NCI-H524 treated with DMSO at 0.1 percent for 48 hours (cell line): ENCODE results near the gene DIP2C.
"Not testable (repeated sequence)": the region's sequence is repeated elsewhere in the genome, so short reads cannot be mapped to it uniquely, and the experiment has no call there.

Experiments
- DNase-seq: peaks from one replicate; lab custom pipeline; 2025; lab: John Stamatoyannopoulos, UW

DIP2C gene

DNA sequence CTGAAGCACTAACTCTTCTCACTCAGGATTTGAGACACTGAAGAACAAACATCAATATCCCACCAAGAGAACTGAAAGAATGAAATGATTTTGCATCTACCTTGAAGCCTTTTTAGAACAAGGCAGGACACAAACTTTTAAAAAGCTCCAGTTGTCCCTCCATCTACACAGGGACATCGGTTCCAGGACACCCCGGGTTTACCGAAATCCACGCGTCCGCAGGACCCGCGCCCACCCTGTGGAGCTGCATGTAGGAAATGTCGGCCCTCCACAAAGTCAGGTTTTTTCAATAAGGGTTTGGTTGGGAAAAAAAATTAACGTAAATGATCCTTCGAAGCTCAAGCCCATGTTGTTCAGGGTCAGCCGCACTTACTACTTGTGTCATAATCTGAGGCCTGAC is 94.0 kb downstream of the DIP2C start:
- no peak for DNase-seq

DNA sequence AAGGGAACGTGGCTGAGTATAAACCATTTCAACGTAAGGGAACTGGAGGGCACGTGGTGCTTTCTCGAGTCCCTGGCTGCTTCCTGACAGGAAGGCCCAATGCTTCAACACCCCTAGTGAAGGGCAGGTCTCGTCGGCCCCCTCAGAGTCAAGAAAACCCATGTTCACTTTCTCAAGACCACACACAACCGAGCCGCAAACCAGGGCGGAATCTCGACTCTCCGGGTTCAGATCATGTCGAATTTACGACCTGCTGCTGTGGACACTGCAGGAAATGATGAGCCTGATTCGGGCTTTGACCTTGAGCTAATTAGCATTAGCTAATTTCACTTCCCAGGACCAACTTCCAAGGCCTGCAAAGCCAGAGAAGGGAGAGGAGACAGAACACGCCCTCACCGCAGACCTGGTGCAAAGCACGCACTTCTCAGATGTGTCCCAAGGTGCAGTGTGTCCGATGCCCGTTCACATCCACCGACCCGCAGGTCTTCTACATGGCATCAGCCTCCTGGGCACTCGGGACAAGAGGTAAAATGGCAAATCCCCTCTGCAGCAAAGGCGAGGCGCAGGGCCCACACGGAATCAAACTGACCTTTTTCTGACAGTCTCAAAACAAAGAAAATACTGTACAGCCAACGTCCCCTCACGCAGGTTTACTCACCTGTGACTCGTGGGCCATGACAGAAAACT is 94.7 kb downstream of the DIP2C start:
- no peak for DNase-seq

DNA sequence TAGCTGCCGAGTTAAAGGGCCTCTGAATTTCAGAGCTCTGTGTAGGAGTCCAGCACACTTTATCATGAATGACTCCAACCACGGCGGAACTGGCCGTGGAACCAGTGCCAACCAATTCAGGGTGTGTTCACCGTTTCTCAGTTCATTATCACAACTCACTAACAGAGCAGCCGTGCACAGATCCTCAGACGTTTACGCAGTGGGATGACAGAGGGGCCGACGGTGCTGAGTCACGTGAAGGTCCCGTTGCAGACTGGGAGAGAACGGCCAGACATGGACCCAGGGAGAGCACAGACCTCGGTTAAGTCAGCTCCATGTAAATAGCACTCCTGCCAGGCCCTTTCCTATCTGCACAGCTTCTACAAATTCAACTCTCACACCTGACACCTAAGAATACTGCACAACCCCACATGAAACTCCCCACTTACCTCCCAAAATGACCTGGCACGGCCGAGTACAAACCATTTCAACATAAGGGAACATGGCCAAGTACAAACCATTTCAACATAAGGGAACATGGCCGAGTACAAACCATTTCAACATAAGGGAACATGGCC is 95.5 kb downstream of the DIP2C start:
- no peak for DNase-seq

DNA sequence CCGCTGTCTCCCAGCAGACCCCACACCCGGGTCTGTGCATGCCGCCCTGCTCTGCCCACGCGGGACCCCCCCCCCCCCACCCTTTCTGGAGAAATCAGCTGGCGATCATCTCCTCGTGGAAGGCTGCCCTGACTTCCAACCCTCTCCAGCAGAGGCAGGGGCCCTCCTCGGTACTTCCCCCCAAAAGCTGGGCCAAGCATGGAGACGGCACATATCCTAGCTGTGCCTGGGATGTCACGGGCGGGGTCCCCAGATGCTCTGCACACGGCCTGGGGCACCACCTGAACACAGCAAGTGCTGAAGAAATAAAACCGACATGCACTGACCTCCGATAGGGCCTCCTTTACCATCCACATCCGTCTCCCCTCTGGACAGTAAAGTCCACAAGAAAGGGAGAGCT is 96.0 kb downstream of the DIP2C start:
- DNase-seq, result no peak

DNA sequence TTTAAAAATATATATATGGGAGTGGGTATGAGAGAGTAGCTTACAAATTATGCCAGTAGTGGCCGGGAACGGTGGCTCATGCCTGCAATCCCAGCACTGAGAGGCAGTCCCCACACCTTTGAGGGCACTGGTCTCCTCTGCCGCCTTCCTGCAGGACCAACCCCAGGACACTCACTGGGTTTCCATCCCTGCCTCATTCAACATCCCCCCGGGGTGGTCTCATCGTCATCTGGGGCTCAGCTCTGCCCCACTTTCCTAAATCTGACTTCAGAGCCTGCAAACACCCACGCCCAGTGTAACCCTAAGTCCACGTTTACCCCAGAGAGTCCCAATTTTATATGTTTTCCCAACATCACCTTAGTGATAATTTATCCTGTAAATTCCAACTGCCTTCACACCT is 96.5 kb downstream of the DIP2C start:
- DNase-seq, result no peak

DNA sequence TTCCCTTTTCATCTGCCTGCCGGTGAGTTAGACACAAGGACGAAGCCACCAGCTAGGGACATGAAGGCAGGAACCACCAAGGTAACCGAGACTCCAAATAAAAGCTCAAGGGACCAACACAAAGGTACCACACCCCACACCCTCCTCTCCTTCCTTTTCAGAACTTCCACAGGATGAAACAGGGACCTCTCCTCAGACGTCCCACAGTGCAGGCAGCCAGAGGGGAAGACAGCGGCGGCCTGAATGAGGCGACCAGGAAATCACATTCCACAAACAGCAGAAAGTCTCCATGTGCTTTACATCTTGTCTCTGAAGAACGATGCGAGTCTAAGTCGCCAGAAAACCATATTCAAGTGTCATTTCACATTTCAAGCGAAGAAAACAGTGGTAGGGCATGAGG is 97.8 kb downstream of the DIP2C start:
- no peak for DNase-seq

DNA sequence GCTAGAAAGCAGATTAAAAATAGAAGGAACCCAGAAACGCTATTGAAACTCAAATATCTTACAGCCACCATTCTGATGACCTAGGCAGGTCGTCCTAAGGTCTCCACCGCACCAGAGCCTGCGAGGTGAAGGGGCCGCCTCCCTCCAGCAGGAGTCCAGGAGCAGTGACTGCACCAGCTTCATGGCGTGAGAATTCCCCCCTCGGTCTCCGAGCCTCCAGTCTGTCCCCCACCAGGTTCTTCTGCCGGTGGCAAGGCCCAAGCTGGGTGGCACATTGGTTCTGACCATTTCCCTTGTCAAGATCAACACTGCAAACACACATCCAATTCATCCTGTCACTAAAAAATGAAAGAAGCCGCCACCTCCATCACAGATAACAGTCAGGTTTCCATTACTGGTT is 98.7 kb downstream of the DIP2C start:
- DNase-seq, result no peak

DNA sequence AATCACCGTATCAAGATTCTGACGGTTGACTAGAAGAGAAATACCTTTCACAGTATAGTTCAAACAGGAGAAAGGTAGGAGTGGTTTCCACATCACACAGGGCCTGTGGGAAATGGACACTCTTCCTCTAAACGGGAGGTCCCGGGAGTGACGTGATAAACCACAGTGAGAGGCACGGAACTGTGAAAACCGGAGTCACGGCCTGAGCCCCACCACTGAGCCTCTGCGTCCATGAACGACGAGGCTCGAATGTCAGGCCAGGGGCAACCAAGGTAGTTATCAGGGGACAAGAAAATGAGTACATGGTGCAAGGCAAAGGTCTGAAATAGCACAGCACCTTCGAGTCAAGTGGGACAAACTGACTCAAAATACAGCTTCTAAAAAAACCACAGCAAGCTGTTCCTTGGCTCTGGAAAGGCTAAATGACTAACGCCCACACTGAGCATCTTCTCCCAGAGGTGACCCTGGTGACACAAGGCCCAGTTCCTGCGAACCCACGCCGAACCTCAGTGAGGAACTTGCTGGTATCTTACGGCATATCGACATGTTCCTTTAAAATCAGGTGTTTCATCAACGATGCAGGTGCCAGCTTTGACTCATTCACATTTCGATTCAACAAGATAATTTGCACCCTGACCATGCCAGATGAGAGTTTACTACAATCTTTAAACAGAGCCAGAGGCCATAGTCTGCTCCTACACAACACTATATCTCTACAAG is 99.3 kb downstream of the DIP2C start:
- DNase-seq, result no peak

DNA sequence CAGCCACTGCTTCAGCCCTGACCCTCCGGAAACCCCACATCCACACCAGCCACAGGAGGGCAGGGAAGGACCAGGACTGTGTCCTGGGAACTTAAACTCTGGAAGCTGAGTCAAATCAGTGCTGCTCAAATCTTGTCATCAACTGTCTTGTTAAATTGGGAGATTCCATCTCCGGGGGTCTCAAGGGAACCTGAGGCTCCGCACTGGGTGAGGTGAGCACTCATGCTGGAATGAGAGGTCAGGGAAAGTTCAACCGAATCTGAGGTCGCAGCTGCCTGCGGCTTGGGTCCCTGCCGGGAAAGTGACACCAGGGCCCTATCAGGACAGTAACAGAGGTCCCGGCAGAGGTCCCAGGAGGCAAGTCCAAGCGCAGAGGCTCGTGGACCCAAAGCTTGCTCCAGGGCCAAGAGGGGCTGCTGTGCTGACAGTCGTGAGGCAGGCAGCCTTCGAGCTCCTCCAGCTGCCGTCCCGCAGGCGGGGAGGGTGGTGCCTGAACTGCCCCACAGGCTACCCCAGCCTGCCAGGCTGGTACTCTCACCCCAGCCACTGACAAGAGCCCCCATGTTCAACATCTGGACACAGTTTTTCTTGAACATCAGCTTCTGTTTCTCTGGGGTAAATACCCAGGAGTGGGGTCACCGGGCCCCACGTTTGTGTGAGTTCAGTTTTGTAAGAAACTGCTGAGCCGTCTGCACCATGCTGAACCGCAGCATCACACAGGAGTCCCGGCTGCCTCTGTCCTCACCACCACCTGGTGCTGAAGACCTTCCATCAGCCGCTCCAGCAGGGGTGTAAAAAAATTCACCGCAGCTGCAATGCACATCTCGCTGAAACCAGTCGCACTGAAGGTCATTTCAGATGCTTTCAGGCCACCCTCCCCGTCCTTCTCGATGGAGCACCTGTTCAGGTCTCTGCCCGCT is 101.0 kb downstream of the DIP2C start:
- no peak for DNase-seq

DNA sequence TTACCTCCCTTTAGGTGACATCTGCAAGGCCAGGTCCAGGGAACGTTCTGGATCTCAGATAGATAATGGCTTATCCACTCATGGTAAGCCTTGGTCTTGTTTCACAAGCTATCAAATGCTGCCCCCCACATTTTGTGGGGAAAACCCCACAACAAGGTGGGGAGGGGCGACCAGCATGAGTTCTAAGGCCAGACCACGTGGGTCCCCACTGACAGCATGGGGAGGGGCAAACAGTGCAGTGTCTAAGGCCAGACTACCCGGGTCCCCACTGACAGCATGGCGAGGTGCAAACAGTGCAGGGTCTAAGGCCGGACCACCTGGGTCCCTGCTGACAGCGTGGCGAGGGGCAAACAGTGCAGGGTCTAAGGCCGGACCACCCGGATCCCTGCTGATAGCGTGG is 102.8 kb downstream of the DIP2C start:
- no peak for DNase-seq

DNA sequence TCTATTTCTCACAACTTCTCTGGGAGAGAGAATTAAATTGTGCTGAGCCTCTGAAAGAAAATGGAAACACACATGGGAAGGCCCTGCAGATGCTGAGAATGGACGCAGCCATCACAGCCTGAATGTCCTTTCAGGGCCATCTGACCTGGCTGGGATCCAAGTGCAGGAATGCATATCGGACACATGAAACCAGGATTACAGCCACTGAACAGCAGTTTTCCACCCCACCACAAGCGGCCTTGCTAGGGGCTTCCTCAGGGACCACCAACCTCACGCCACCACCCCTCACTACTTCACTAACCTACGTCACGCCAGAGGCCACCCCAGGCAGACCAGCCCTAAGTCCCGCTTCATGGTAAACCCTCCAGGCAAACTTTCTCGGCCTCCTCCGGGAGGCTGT is 103.3 kb downstream of the DIP2C start:
- no peak for DNase-seq

DNA sequence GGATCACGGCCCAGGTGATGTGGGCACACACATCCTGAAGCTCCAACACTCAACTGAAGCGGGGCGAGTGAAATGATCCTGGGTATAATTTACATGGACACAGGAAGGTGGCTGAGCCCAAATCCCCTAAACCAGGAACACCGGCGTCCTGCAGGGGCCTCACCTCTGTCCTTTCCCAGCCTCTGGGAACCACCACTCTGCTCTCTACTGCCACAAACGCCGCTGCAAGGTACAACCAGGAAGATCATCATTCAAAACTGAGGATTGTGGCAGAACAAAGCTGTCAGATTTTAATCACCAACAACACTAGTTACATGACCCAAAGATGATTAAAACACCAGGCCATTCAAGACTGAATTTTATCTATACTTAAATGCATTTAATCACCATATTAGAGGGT is 104.0 kb downstream of the DIP2C start:
- no peak for DNase-seq

DNA sequence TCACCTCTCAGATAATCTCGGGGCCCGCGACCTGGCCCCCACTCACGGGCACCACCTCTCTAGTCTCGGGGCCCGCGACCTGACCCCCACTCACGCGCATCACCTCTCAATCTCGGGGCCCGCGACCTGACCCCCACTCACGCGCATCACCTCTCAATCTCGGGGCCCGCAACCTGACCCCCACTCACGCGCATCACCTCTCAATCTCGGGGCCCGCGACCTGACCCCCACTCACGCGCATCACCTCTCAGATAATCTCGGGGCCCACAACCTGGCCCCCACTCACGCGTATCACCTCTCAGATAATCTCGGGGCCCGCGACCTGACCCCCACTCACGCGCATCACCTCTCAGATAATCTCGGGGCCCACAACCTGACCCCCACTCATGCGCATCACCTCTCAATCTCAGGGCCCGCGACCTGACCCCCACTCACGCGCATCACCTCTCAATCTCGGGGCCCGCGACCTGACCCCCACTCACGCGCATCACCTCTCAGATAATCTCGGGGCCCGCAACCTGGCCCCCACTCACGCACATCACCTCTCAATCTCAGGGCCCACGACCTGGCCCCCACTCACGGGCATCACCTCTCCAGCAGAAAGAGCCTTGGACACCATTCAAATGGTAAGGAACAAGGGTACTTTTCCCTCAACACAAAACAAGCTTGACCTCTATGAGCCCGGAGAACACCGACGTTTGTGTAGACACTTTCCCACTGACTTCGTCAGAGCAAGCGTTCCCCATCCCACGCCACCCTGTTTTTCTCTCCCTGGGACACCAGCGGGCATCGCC is 104.8 kb downstream of the DIP2C start:
- DNase-seq, result not testable (repeated sequence)

DNA sequence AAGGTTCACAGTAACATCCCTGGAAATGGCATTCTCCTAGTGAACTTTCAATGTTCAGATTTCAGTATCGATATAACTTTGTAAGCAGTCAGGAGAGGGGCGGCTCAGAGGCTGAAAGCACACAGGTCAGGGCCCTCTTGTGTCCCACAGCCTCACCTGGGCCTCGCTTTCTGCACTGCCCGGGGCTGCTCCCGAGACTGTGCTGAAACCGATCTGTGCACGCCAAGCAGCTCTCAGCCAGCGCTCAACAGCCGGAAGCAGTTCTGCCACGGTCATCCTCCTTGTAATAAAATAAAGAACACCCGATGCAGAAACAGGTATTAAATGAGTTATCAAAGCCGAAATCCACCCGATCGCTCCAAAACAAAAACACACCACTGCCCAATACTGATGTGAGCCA is 106.0 kb downstream of the DIP2C start:
- no peak for DNase-seq

DNA sequence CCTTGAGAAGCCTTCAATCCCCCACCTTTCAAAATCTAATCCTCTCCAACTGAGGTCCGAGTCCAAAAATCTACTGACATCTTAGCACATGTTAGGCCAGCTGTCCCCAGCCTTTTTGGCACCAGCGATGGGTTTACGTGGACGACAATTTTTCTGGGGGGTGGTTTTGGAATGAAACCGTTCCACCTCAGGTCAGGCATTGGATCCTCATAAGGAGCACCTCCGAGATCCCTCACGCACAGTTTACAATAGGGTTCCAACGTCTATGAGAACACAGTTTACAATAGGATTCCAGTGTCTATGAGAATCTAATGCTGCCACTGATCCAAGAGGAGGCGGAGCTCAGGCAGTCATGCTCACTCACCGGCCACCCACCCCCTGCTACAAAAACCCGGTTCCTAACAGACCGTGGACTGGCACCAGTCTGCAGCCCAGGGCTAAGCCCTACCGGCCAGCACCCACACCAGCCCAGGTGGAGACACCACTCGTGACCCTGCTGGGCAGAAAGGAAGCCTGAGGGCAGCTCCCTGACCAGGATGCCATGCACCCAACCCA is 107.6 kb downstream of the DIP2C start:
- no peak for DNase-seq

DNA sequence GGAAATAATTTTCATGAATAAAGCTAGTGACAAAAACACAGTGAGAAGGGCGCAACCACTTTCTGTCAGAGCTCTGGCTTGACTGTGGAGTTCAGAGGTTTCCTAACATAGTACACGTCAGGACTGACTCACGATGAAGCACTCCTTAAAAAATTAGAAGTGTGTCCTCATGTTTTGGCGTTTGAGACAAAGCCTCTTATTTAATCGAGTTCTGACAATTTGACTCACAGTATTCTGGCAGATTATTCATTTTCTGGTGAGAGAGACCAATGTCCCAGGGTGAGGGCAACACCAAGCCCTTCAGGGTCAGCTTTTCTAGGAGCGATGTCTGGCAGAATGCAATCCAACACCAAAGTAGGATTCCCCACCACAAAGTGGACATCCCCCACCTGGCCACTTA is 108.7 kb downstream of the DIP2C start:
- no peak for DNase-seq

DNA sequence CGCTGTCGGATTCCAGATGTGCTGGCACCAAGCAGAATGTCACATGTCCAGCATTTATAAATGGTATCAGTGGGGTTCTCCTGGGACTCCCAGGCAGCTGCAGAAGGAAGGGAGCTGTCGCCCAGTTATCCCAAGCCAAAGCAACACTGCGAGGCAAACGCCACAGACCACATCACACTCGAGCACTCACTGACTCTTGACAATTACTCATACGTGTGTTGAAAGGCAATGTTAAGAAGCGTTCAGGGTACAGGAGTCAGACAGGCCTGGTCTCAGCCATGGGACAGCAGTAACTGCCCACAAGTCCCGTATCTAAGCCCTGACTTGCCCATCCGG is 113.4 kb downstream of the DIP2C start:
- DNase-seq, result no peak

DNA sequence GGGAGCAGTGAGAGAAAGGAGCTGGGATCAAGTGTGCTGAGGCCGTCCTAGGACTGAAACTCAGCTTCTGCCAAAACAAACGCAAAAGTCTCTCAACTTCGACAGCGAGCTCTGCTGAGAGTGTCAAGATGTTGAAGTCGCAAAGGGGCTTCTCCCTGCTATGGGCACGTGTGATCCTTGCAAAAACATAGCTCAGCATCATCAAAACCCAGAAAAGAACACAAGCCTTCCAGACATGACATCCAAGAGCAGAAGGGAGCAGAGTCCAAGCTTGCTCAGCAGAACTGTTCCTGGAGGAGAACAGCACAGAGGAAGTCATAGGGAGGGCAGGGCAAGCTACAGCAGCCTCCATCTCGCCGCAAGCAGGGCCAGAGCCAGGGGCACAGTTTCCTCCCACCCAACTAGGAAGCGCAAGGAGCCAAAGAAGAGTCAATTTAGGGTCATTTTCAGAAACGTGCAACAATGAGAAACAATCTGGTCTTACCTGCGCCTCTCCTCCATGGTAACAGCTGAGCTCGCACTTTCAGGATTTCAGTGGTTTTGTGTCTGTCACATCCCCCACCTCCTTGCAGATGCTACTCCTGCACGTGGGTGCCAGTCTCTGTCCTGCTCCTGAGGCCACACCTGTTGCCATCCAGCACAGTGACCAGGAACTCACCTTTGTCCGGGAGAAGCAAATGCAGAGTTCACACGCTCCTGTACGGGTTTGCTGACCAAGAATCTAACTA is 113.9 kb downstream of the DIP2C start:
- no peak for DNase-seq

DNA sequence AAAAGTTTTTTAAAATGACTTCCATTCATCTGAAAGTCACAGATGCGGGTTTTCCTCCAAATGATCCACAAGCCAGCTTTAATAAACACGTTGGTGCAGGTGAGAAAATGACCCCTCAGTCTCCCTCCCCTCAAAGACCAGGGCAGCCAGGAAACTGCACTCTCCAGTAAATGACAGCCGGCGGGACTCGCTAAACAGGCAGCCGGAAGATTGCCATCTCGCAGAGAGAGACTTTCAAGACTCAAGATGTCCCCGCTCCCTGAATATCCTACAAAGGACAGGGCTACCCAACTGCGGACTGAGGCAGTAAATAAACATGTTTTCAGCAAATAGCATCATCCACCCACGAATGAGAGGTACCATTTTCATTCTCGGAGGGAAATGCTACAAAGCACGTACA is 116.8 kb downstream of the DIP2C start:
- no peak for DNase-seq

DNA sequence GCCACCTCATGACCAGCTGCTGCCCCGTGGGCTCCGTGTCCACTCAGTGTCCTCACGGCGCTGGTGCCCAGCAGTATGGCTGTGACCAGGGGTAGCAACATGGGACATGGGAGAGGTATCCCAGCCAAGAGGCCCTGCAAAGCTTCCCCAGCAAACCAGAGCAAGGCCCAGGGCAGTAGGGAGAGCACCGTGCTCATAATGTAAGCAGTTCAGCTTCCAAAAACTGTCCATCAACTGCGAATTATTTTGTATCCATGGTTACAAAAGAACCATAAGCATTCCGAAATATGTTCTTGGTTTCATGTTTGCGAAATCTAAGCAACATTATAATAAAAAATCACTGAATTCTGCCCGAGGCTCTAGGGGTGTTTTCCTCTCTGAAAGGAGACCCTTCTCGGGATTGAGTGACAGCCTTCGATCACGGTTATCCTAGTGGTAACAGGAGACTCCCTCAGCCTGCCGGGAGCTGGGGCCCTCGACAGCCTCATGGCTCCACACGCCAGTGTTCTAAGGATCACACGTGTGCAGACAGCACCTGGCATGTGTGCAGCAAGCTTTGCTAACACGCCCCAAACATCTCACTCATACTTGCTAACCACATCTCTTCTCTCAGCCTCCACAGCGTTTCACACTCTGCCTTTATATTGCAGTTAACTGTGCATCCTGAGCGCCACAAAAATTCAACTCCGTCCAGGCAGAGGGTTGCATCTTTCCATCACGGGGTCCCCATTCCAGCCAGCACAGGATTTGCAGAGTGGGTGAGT is 117.6 kb downstream of the DIP2C start:
- no peak for DNase-seq
